T-cell (primary cell): ENCODE results near the gene PCDHGB5. TPM values are rescaled to one million over a fixed set of nuclear protein-coding genes. Genes with fewer than 3 reads are reported as not detected.
"Not testable (repeated sequence)": the region's sequence is repeated elsewhere in the genome, so short reads cannot be mapped to it uniquely, and the experiment has no call there.

Source experiments
- ATAC-seq, 4 experiments: fragments of 200-7000 bp in 3 of 4; fragments of 150-1000 bp in 1 of 4; cut with Tn5 transposase; replicated peaks in 1 of 4; 1 replicate in 3 of 4; 2 replicates in 1 of 4; pipeline ENCODE4 v1.10.0; 2021; ENCODE audit warnings: moderate library complexity in 3 of 4, mild to moderate bottlenecking in 2 of 4, moderate number of reproducible peaks in 1 of 4
- CTCF ChIA-PET, 2 donors: fragments of 300-600 bp; sonication (Branson Sonifier 250); formaldehyde crosslinking; loops; one replicate each; lab custom pipeline; 2022; ENCODE audit warnings: antibody characterized with exemption in 2 of 2; lab: Charles Lee
- POLR2A ChIA-PET, 2 donors: fragments of 300-600 bp; sonication (Branson Sonifier 250); formaldehyde crosslinking; loops; one replicate each; lab custom pipeline; 2022; ENCODE audit warnings: antibody characterized with exemption in 2 of 2; lab: Charles Lee
- DNase-seq, 35 experiments: peaks; one replicate each; pipeline versions ENCODE4 v3.0.0 to v3.0.0-alpha.2; 2013 to 2023
- H3K27ac ChIP-seq: one replicate; pipeline ENCODE4 v1.5.1; 2013; ENCODE audit warnings: low read length
- H3K27me3 ChIP-seq, 2 experiments: replicated peaks in 1 of 2; 1 replicate in 1 of 2; 2 replicates in 1 of 2; pipeline versions ENCODE4 v1.6.1 to v1.7.0; 2013; ENCODE audit warnings: low read length in 1 of 2, mixed read lengths in 1 of 2; ENCODE audit not compliant: control insufficient read depth in 2 of 2, insufficient read depth in 2 of 2; ENCODE audit errors: extremely low read depth in 1 of 2
- H3K36me3 ChIP-seq, 2 donors: 1 replicate in 1 of 2; 2 replicates in 1 of 2; pipeline versions ENCODE4 v1.6.1 to v1.7.0; 2013; ENCODE audit warnings: low read length in 1 of 2; ENCODE audit not compliant: control insufficient read depth in 2 of 2, insufficient read depth in 1 of 2; ENCODE audit errors: extremely low read depth in 1 of 2
- H3K4me1 ChIP-seq, 2 experiments: 1 replicate in 1 of 2; 2 replicates in 1 of 2; pipeline versions ENCODE4 v1.6.1 to v1.7.0; 2013; ENCODE audit warnings: low read length in 2 of 2, mixed read lengths in 1 of 2; ENCODE audit not compliant: insufficient read depth in 2 of 2, control insufficient read depth in 1 of 2; ENCODE audit errors: extremely low read depth in 1 of 2
- H3K4me3 ChIP-seq, 2 donors: 1 replicate in 1 of 2; 2 replicates in 1 of 2; pipeline versions ENCODE4 v1.5.1 to v1.7.0; 2013; ENCODE audit warnings: mild to moderate bottlenecking in 2 of 2, low read length in 1 of 2, moderate library complexity in 1 of 2; ENCODE audit not compliant: control insufficient read depth in 1 of 2; ENCODE audit errors: extremely low read depth in 1 of 2
- H3K9me3 ChIP-seq: 2 replicates; pipeline ENCODE4 v1.7.0; 2013
- H3K27ac Mint-ChIP-seq, 2 donors: one replicate each; pipeline ENCODE4 v1.8.0; 2020 to 2021; ENCODE audit warnings: mild to moderate bottlenecking in 2 of 2, mixed read lengths in 2 of 2
- H3K27me3 Mint-ChIP-seq, 2 donors: one replicate each; pipeline ENCODE4 v1.8.0; 2021 to 2022; ENCODE audit warnings: mixed read lengths in 2 of 2
- H3K36me3 Mint-ChIP-seq: one replicate; pipeline ENCODE4 v1.8.0; 2021; ENCODE audit warnings: mixed read lengths
- H3K4me1 Mint-ChIP-seq, 3 donors: one replicate each; pipeline ENCODE4 v1.8.0; 2020 to 2022; ENCODE audit warnings: mixed read lengths in 3 of 3, mild to moderate bottlenecking in 1 of 3
- H3K4me3 Mint-ChIP-seq, 3 donors: one replicate each; pipeline ENCODE4 v1.8.0; 2020 to 2022; ENCODE audit warnings: mild to moderate bottlenecking in 3 of 3, mixed read lengths in 3 of 3, moderate library complexity in 3 of 3
- H3K9me3 Mint-ChIP-seq, 3 donors: one replicate each; pipeline ENCODE4 v1.8.0; 2020 to 2022; ENCODE audit warnings: mixed read lengths in 3 of 3
- WGBS: methylation state at CpG from one replicate; pipeline ENCODE4 v1.1.5; 2013; ENCODE audit warnings: missing lambda C conversion rate; ENCODE audit not compliant: insufficient coverage; 5-methylcytosine and 5-hydroxymethylcytosine counted together
- total RNA-seq, 35 experiments: library from RNA in 6 of 35; stranded (reverse) in 6 of 35; fragments of 120-200 nt in 1 of 35; gene quantifications; one replicate each; pipeline versions ENCODE4 v1.2.1 to v1.2.4 and lab custom pipeline; 2013 to 2026

Gene PCDHGB5
- total RNA-seq, 5 donors from 2014 or later (not counting 1 experiment from before 2014, with no cell fraction given) = 0.26 to 0.96 (median 0.39) TPM

DNA sequence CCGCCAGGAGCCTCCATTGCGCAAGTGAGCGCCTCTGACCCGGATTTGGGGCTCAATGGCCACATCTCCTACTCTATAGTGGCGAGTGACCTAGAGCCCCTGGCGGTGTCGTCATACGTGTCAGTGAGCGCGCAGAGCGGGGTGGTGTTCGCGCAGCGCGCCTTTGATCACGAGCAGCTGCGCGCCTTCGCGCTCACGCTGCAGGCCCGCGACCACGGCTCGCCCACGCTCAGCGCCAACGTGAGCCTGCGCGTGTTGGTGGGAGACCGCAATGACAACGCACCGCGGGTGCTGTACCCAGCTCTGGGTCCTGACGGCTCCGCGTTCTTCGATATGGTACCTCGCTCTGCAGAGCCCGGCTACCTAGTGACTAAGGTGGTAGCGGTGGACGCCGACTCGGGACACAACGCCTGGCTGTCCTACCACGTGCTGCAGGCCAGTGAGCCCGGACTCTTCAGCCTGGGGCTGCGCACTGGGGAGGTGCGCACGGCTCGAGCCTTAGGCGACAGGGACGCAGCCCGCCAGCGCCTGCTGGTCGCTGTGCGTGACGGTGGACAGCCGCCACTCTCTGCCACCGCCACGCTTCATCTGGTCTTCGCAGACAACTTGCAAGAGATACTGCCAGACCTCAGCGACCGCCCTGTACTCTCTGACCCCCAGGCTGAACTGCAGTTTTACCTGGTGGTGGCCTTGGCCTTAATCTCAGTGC is 12.0 kb downstream of the PCDHGB5 start:
- peak overlapping the region in 1 of 2 donors; percentile 21 for H3K4me3 ChIP-seq
- ATAC-seq (no peak), DNase-seq (no peak)
- H3K9me3 ChIP-seq = peaks cover 4% of the 10 kb centered on the region
- ChIA-PET CTCF (interaction anchor here (0.7 to 1.0 kb wide), 4 partner anchors 89 to 1114 kb away, joined by 3 to 5 read pairs (median 3); partner anchors contain the start of gene TAF7 (in 1 of the 2)), POLR2A (no interaction called here)
- H3K4me1 Mint-ChIP-seq = peaks cover 18 to 22% (median 20%) of the 10 kb centered on the region in 3 donors
- H3K4me3 Mint-ChIP-seq = no peak overlapping the region
- H3K36me3 Mint-ChIP-seq = peaks cover 16% of the 10 kb centered on the region
- peaks cover 22 to 68% of the 10 kb centered on the region in 2 experiments for H3K27me3 ChIP-seq
- no peaks in the 10 kb centered on the region for H3K36me3 ChIP-seq
- peaks cover 0 to 11% of the 10 kb centered on the region in 2 experiments for H3K4me1 ChIP-seq
- H3K9me3 Mint-ChIP-seq = peaks cover 17 to 29% (median 23%) of the 10 kb centered on the region in 3 donors
- H3K27ac Mint-ChIP-seq = no peak overlapping the region
- H3K27ac ChIP-seq = no peak overlapping the region
- H3K27me3 Mint-ChIP-seq = peaks cover 64 to 85% of the 10 kb centered on the region in 2 donors
- 46% methylated on average over 63 of the region's 64 CpGs for WGBS

DNA sequence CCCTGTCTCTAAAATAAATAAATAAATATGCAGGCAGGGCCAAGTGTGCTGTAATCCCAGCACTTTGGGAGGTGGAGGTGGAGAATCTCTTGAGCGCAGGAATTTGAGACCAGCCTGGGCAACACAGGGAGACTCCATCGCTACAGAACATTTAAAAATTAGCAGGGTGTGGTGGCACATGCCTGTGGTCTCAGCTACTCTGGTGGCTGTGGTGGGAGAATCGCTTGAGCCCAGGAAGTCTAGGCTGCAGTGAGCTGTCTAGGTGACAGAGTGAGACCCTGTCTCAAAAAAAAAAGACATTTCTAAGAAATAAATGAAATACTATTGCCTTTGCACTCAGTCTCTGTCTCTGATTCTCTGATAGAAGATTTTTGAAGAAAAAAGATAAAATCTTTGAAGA is 13.8 kb downstream of the PCDHGB5 start:
- Mint-ChIP-seq H3K4me3 (no peak overlapping the region), H3K9me3 (peaks cover 17 to 24% (median 19%) of the 10 kb centered on the region in 3 donors), H3K36me3 (peaks cover 16% of the 10 kb centered on the region), H3K27me3 (peaks cover 60 to 80% of the 10 kb centered on the region in 2 donors), H3K27ac (no peak overlapping the region), H3K4me1 (peaks cover 21 to 28% (median 24%) of the 10 kb centered on the region in 3 donors)
- ChIA-PET CTCF (interaction anchor here in 1 of 2 donors (1.0 kb wide), 1 partner anchor 152 kb away, joined by 4 read pairs; no protein-coding TSS in a partner anchor), POLR2A (no interaction called here)
- peaks cover 20 to 60% of the 10 kb centered on the region in 2 experiments for H3K27me3 ChIP-seq
- ATAC-seq (no peak), DNase-seq (no peak)
- H3K4me1 ChIP-seq = peaks cover 0 to 11% of the 10 kb centered on the region in 2 experiments
- H3K4me3 ChIP-seq = no peak overlapping the region
- H3K36me3 ChIP-seq = no peaks in the 10 kb centered on the region
- peaks cover 4% of the 10 kb centered on the region for H3K9me3 ChIP-seq
- 63% methylated on average over 2 of the region's 3 CpGs for WGBS
- no peak overlapping the region for H3K27ac ChIP-seq

DNA sequence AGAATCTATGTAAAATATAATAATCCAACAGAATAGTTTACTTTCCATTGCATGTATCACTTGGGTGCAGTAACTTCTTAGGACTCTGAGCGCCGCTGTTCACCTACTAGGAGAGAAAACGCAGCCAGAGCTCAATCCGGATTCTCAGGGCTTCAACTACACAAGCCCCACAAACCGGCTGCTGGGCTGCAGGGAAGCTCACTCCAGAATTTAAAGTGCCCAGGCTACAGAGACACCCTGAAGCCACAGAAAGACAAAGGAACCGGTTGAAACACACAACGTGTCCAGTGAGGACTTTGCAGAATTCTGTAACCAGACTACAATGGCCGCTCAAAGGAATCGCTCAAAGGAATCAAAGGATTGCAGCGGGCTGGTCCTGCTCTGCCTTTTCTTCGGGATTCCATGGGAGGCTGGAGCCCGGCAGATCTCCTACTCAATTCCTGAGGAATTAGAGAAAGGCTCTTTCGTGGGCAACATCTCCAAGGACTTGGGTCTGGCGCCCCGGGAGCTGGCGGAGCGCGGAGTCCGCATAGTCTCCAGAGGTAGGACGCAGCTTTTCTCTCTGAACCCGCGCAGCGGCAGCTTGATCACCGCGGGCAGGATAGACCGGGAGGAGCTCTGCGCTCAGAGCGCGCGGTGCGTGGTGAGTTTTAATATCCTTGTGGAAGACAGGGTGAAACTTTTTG is 15.2 kb downstream of the PCDHGB5 start, which contains the start of gene PCDHGA10:
Gene PCDHGA10 (plus strand): TSS at position 134 of the 686 bp plus-strand sequence. CDS start 189 bp downstream, at position 323.
- WGBS = 16% methylated on average over 23 of the region's 31 CpGs
- Histone ChIP-seq H3K9me3 (no peaks in the 10 kb centered on the region), H3K27ac (no peak within 1 kb of the TSS), H3K4me1 (peaks cover 0 to 18% of the 10 kb centered on the region in 2 experiments), H3K36me3 (no peaks in the 10 kb centered on the region), H3K4me3 (peak within 1 kb of the TSS; percentile 41 to 68), H3K27me3 (peaks cover 15 to 63% of the 10 kb centered on the region in 2 experiments)
- Mint-ChIP-seq H3K27me3 (peaks cover 57 to 80% of the 10 kb centered on the region in 2 donors), H3K4me1 (peaks cover 22 to 35% (median 23%) of the 10 kb centered on the region in 3 donors), H3K27ac (peak within 1 kb of the TSS; percentile 34), H3K36me3 (peaks cover 18% of the 10 kb centered on the region), H3K4me3 (peak within 1 kb of the TSS; percentile 77 to 85 (median 78)), H3K9me3 (peaks cover 20 to 23% (median 21%) of the 10 kb centered on the region in 3 donors)
- ChIA-PET POLR2A (interaction anchor here in 1 of 2 donors (1.3 kb wide), 1 partner anchor 151 kb away, joined by 5 read pairs; no protein-coding TSS in a partner anchor), CTCF (interaction anchor here (0.6 to 2.1 kb wide), 22 partner anchors 9 to 192 kb away, joined by 3 to 29 read pairs (median 5); partner anchors contain the start of genes PCDHGA11 (in 1 of the 2), PCDHGA12 (in 1 of the 2), PCDHGB3 (in 1 of the 2) and PCDHGB5 (in 1 of the 2))
- peak; percentile 78 to 84 (median 82) for ATAC-seq
- DNase-seq = peak in 32 of 35 experiments; percentile 15 to 69 (median 46)

DNA sequence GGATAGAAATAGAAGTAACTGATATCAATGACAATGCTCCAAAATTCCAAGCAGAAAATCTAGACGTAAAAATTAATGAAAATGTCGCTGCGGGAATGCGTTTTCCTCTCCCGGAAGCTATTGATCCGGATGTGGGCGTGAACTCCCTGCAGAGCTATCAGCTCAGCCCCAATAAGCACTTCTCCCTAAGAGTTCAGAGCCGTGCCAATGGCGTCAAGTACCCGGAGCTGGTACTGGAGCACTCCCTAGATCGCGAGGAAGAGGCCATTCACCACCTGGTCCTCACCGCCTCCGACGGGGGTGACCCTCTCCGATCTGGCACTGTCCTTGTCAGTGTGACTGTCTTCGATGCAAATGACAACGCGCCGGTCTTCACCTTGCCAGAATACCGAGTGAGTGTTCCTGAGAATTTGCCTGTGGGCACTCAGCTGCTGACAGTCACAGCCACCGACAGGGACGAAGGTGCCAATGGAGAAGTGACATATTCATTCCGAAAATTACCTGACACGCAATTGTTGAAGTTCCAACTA is 15.9 kb downstream of the PCDHGB5 start:
- ChIA-PET POLR2A (interaction anchor here in 1 of 2 donors (1.3 kb wide), 1 partner anchor 150 kb away, joined by 5 read pairs; no protein-coding TSS in a partner anchor), CTCF (interaction anchor here (0.6 to 2.1 kb wide), 18 partner anchors 8 to 824 kb away, joined by 3 to 29 read pairs (median 5); partner anchors contain the start of genes PCDHGA11 (in 1 of the 2), PCDHGA12 (in 1 of the 2) and PCDHGB5 (in 1 of the 2))
- Histone ChIP-seq H3K9me3 (no peaks in the 10 kb centered on the region), H3K36me3 (no peaks in the 10 kb centered on the region), H3K4me1 (peaks cover 0 to 18% of the 10 kb centered on the region in 2 experiments), H3K4me3 (peak overlapping the region; percentile 41 to 68), H3K27me3 (peaks cover 21 to 62% of the 10 kb centered on the region in 2 experiments), H3K27ac (no peak overlapping the region)
- peaks cover 20 to 25% (median 25%) of the 10 kb centered on the region in 3 donors for H3K9me3 Mint-ChIP-seq
- peak overlapping the region; percentile 77 to 85 (median 78) for H3K4me3 Mint-ChIP-seq
- 25% methylated on average over 21 of the region's 25 CpGs for WGBS
- peaks cover 21% of the 10 kb centered on the region for H3K36me3 Mint-ChIP-seq
- peak overlapping the region in 1 of 2 donors; percentile 34 for H3K27ac Mint-ChIP-seq
- H3K4me1 Mint-ChIP-seq = peaks cover 20 to 36% (median 23%) of the 10 kb centered on the region in 3 donors
- ATAC-seq (peak in 1 of 4 experiments; percentile 21), DNase-seq (no peak)
- H3K27me3 Mint-ChIP-seq = peaks cover 60 to 80% of the 10 kb centered on the region in 2 donors

DNA sequence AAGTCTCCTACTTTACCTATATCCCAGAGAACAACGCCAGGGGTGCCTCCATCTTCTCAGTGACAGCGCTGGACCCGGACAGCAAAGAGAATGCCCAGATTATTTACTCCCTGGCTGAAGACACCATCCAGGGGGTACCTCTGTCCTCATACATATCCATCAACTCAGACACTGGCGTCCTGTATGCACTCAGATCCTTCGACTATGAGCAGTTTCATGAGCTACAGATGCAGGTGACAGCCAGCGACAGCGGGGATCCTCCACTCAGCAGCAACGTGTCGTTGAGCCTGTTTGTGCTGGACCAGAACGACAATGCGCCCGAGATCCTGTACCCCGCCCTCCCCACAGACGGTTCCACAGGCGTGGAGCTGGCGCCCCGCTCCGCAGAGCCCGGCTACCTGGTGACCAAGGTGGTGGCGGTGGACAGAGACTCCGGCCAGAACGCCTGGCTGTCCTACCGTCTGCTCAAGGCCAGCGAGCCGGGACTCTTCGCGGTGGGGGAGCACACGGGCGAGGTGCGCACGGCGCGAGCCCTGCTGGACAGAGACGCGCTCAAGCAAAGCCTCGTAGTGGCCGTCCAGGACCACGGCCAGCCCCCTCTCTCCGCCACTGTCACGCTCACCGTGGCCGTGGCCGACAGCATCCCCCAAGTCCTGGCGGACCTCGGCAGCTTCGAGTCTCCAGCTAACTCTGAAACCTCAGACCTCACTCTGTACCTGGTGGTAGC is 17.0 kb downstream of the PCDHGB5 start:
- 38% methylated on average over 41 of the region's 46 CpGs for WGBS
- Mint-ChIP-seq H3K27me3 (peaks cover 55 to 77% of the 10 kb centered on the region in 2 donors), H3K36me3 (peaks cover 20% of the 10 kb centered on the region), H3K9me3 (peaks cover 14 to 23% (median 22%) of the 10 kb centered on the region in 3 donors), H3K4me1 (peaks cover 20 to 36% (median 23%) of the 10 kb centered on the region in 3 donors), H3K4me3 (peak overlapping the region in 1 of 3 donors; percentile 78)
- H3K27me3 ChIP-seq = peaks cover 27 to 64% of the 10 kb centered on the region in 2 experiments
- peaks cover 0 to 18% of the 10 kb centered on the region in 2 experiments for H3K4me1 ChIP-seq
- H3K27ac Mint-ChIP-seq, H3K27ac ChIP-seq, H3K36me3 ChIP-seq, POLR2A ChIA-PET, H3K9me3 ChIP-seq, ATAC-seq, H3K4me3 ChIP-seq, DNase-seq: not testable (repeated sequence)
- CTCF ChIA-PET = interaction anchor here (0.6 kb wide), 3 partner anchors 93 to 825 kb away, joined by 3 to 4 read pairs (median 3); no protein-coding TSS in a partner anchor
